Neural progenitor cell (in vitro differentiated cells): ENCODE data around the gene CAPG. TPM values are rescaled to one million over a fixed set of nuclear protein-coding genes. Genes with fewer than 3 reads are reported as not detected.
A peak's percentile ranks its signal among the peaks of the same experiment; 100 is the strongest.

Experiments
- DNase-seq: peaks from one replicate; pipeline ENCODE4 v3.0.0-alpha.2; 2016; ENCODE audit warnings: low spot score
- H2AFZ ChIP-seq: fragments of 200-600 bp; sonication (generic); replicated peaks from 2 replicates; pipeline ENCODE4 v1.6.1; 2016; ENCODE audit warnings: antibody characterized with exemption
- H3F3A ChIP-seq: fragments of 200-600 bp; sonication (generic); 2 replicates; pipeline ENCODE4 v1.6.1; 2016; ENCODE audit warnings: antibody characterized with exemption, low read depth
- H3K27ac ChIP-seq: fragments of 200-600 bp; sonication (generic); 2 replicates; pipeline ENCODE4 v1.5.1; 2016; ENCODE audit warnings: mild to moderate bottlenecking
- H3K27me3 ChIP-seq: fragments of 200-600 bp; sonication (generic); 2 replicates; pipeline ENCODE4 v1.6.1; 2016; ENCODE audit warnings: mild to moderate bottlenecking, moderate library complexity
- H3K36me3 ChIP-seq: fragments of 200-600 bp; sonication (generic); 2 replicates; pipeline ENCODE4 v1.5.1; 2016
- H3K4me1 ChIP-seq: fragments of 200-600 bp; sonication (generic); 2 replicates; pipeline ENCODE4 v1.6.1; 2016; ENCODE audit warnings: mixed run types
- H3K4me2 ChIP-seq: fragments of 200-600 bp; sonication (generic); 2 replicates; pipeline ENCODE4 v1.6.1; 2016
- H3K4me3 ChIP-seq: fragments of 200-600 bp; sonication (generic); 2 replicates; pipeline ENCODE4 v1.5.1; 2016
- H3K79me2 ChIP-seq: fragments of 200-600 bp; sonication (generic); 2 replicates; pipeline ENCODE4 v1.6.1; 2016; ENCODE audit warnings: low read depth
- H3K9ac ChIP-seq: fragments of 200-600 bp; sonication (generic); 2 replicates; pipeline ENCODE4 v1.6.1; 2016
- H3K9me3 ChIP-seq: fragments of 200-600 bp; sonication (generic); 2 replicates; pipeline ENCODE4 v1.5.1; 2016; ENCODE audit warnings: low read depth
- H4K20me1 ChIP-seq: fragments of 200-600 bp; sonication (generic); 2 replicates; pipeline ENCODE4 v1.6.1; 2016; ENCODE audit warnings: low read depth
- H3K27ac Mint-ChIP-seq: 3 replicates; pipeline ENCODE4 v1.8.0; 2021; ENCODE audit warnings: mixed read lengths
- H3K27me3 Mint-ChIP-seq: 2 replicates; pipeline ENCODE4 v1.8.0; 2022; ENCODE audit warnings: low read depth, mild to moderate bottlenecking, inconsistent platforms, moderate library complexity, mixed read lengths; ENCODE audit not compliant: insufficient read depth
- H3K36me3 Mint-ChIP-seq: 3 replicates; pipeline ENCODE4 v1.8.0; 2021; ENCODE audit warnings: mixed read lengths
- H3K4me1 Mint-ChIP-seq: 3 replicates; pipeline ENCODE4 v1.8.0; 2021; ENCODE audit warnings: mixed read lengths
- H3K4me3 Mint-ChIP-seq: 3 replicates; pipeline ENCODE4 v1.8.0; 2021; ENCODE audit warnings: mild to moderate bottlenecking, moderate library complexity, mixed read lengths
- H3K9me3 Mint-ChIP-seq: 3 replicates; pipeline ENCODE4 v1.8.0; 2020; ENCODE audit warnings: mixed read lengths
- EZH2 ChIP-seq: fragments of 200-600 bp; sonication (generic); IDR thresholded peaks from 2 replicates; pipeline ENCODE4 v1.6.1; 2017; ENCODE audit warnings: antibody characterized with exemption, mild to moderate bottlenecking, moderate library complexity
- EZH2phosphoT487 ChIP-seq: fragments of 200-600 bp; sonication (generic); IDR thresholded peaks from 2 replicates; pipeline ENCODE4 v1.6.1; 2017; ENCODE audit warnings: antibody characterized with exemption
- total RNA-seq: library from RNA; depleted of rRNA; stranded (reverse); fragments of >200 nt; gene quantifications from 2 replicates; pipeline ENCODE4 v1.2.3, GENCODE V29; 2015; ENCODE audit warnings: low replicate concordance
- TF ChIP-seq, protein P1 (sequence below): fragments of 200-600 bp; sonication (generic); IDR thresholded peaks from 2 replicates; pipeline ENCODE4 v1.5.1; 2017; ENCODE audit warnings: antibody characterized with exemption, mild to moderate bottlenecking

Gene CAPG
- total RNA-seq, 1 donor from 2014 or later = 23.9 TPM

DNA sequence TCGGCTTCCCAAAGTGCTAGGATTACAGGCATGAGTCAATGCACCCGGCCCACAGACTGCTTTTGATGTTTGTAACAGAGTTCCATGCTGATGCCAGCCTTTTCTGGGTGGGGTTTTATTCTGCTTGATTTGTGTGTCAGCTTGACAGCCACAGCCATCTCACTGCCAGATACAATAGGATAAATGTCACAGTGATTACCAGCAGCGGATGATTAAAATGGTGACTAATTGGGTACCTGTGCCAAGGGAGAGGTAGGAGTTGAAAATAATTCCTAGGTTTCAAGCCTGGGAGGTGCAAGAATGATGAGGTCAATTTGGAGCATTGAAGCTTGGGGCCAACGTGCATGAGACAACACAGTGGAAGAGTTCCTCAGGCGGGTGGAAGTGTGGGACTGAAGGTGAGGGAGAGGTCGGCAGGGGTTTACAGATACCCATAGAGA, 47.7 kb upstream of the CAPG start:
- Histone ChIP-seq H3K9me3 (no peaks in the 10 kb centered on the region), H3F3A (no peaks in the 10 kb centered on the region), H4K20me1 (no peaks in the 10 kb centered on the region), H3K4me2 (no peak overlapping the region), H2AFZ (no peak overlapping the region), H3K27ac (no peak overlapping the region), H3K4me1 (no peaks in the 10 kb centered on the region), H3K27me3 (no peaks in the 10 kb centered on the region), H3K36me3 (no peaks in the 10 kb centered on the region), H3K9ac (no peak overlapping the region), H3K4me3 (no peak overlapping the region), H3K79me2 (no peaks in the 10 kb centered on the region)
- Mint-ChIP-seq H3K36me3 (no peaks in the 10 kb centered on the region), H3K27ac (no peak overlapping the region), H3K4me3 (no peak overlapping the region), H3K27me3 (peaks cover 11% of the 10 kb centered on the region), H3K4me1 (peaks cover 5% of the 10 kb centered on the region), H3K9me3 (no peaks in the 10 kb centered on the region)
- DNase-seq = no peak
- no peak for TF ChIP-seq EZH2phosphoT487
- TF ChIP-seq EZH2 = no peak
- TF ChIP-seq, protein P1, sequence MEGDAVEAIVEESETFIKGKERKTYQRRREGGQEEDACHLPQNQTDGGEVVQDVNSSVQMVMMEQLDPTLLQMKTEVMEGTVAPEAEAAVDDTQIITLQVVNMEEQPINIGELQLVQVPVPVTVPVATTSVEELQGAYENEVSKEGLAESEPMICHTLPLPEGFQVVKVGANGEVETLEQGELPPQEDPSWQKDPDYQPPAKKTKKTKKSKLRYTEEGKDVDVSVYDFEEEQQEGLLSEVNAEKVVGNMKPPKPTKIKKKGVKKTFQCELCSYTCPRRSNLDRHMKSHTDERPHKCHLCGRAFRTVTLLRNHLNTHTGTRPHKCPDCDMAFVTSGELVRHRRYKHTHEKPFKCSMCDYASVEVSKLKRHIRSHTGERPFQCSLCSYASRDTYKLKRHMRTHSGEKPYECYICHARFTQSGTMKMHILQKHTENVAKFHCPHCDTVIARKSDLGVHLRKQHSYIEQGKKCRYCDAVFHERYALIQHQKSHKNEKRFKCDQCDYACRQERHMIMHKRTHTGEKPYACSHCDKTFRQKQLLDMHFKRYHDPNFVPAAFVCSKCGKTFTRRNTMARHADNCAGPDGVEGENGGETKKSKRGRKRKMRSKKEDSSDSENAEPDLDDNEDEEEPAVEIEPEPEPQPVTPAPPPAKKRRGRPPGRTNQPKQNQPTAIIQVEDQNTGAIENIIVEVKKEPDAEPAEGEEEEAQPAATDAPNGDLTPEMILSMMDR = no peak

GRCh38 chr2:85457043-85457442, 46.9 kb upstream of the CAPG start:
- Histone ChIP-seq H4K20me1 (no peaks in the 10 kb centered on the region), H3K9me3 (no peaks in the 10 kb centered on the region), H3K27ac (no peak overlapping the region), H3K79me2 (no peaks in the 10 kb centered on the region), H3K27me3 (no peaks in the 10 kb centered on the region), H3K4me1 (no peaks in the 10 kb centered on the region), H3K4me2 (no peak overlapping the region), H3K36me3 (no peaks in the 10 kb centered on the region), H3F3A (no peaks in the 10 kb centered on the region), H2AFZ (no peak overlapping the region), H3K4me3 (no peak overlapping the region), H3K9ac (no peak overlapping the region)
- Mint-ChIP-seq H3K4me3 (no peak overlapping the region), H3K4me1 (peaks cover 5% of the 10 kb centered on the region), H3K27me3 (peaks cover 11% of the 10 kb centered on the region), H3K9me3 (no peaks in the 10 kb centered on the region), H3K36me3 (no peaks in the 10 kb centered on the region), H3K27ac (peak overlapping the region; percentile 34)
- no peak for DNase-seq
- TF ChIP-seq EZH2phosphoT487 (no peak), EZH2 (no peak)
- TF ChIP-seq, protein P1 = no peak

GRCh38 chr2:85455552-85456090, 45.5 kb upstream of the CAPG start:
- DNase-seq = no peak
- Histone ChIP-seq H3F3A (no peaks in the 10 kb centered on the region), H3K79me2 (no peaks in the 10 kb centered on the region), H3K4me1 (no peaks in the 10 kb centered on the region), H3K9me3 (no peaks in the 10 kb centered on the region), H3K9ac (no peak overlapping the region), H3K4me2 (no peak overlapping the region), H3K4me3 (no peak overlapping the region), H3K27ac (no peak overlapping the region), H2AFZ (no peak overlapping the region), H3K36me3 (no peaks in the 10 kb centered on the region), H3K27me3 (no peaks in the 10 kb centered on the region), H4K20me1 (no peaks in the 10 kb centered on the region)
- H3K4me3 Mint-ChIP-seq = no peak overlapping the region
- H3K27me3 Mint-ChIP-seq = peaks cover 11% of the 10 kb centered on the region
- TF ChIP-seq, protein P1 = peak; percentile 16
- no peak for TF ChIP-seq EZH2phosphoT487
- no peak for TF ChIP-seq EZH2
- H3K27ac Mint-ChIP-seq = peak overlapping the region; percentile 21
- no peaks in the 10 kb centered on the region for H3K9me3 Mint-ChIP-seq
- no peaks in the 10 kb centered on the region for H3K36me3 Mint-ChIP-seq
- peaks cover 5% of the 10 kb centered on the region for H3K4me1 Mint-ChIP-seq
